Mesodermal cell (in vitro differentiated cells): ENCODE results near the gene ADCY5.

Experiments
- H3K27ac ChIP-seq: 2 replicates; pipeline ENCODE4 v1.7.0; 2013; ENCODE audit warnings: mild to moderate bottlenecking, low read depth, low read length, moderate library complexity; ENCODE audit not compliant: severe bottlenecking
- H3K36me3 ChIP-seq: 2 replicates; pipeline ENCODE4 v1.7.1; 2013; ENCODE audit warnings: mild to moderate bottlenecking, low read length, moderate library complexity; ENCODE audit not compliant: control insufficient read depth, insufficient read depth
- H3K4me1 ChIP-seq: one replicate; pipeline ENCODE4 v1.7.1; 2013; ENCODE audit warnings: mild to moderate bottlenecking, low read length; ENCODE audit not compliant: insufficient read depth, control insufficient read depth, poor library complexity, severe bottlenecking
- H3K4me3 ChIP-seq: 2 replicates; pipeline ENCODE4 v1.7.0; 2013; ENCODE audit warnings: low read length, control low read depth, mild to moderate bottlenecking; ENCODE audit not compliant: insufficient read depth, poor library complexity, severe bottlenecking; ENCODE audit errors: extremely low read depth
- H3K9me3 ChIP-seq: 2 replicates; pipeline ENCODE4 v1.7.1; 2013; ENCODE audit warnings: mild to moderate bottlenecking, low read length, moderate library complexity; ENCODE audit not compliant: control insufficient read depth
- WGBS, 2 experiments: methylation state at CpG; one replicate each; pipeline ENCODE4 v1.1.5; 2013; ENCODE audit warnings: missing lambda C conversion rate in 2 of 2; ENCODE audit not compliant: insufficient coverage in 2 of 2; 5-methylcytosine and 5-hydroxymethylcytosine counted together

ADCY5 gene

GRCh38 chr3:123365450-123366143 is 83.3 kb downstream of the ADCY5 start:
- Histone ChIP-seq H3K4me1 (no peaks in the 10 kb centered on the region), H3K4me3 (no peak overlapping the region), H3K27ac (no peak overlapping the region), H3K36me3 (no peaks in the 10 kb centered on the region), H3K9me3 (peaks cover 10% of the 10 kb centered on the region)
- 46 to 60% methylated on average over 5 of the region's 6 CpGs for WGBS, 2 experiments

- no peak overlapping the region for H3K4me3 ChIP-seq
- no peaks in the 10 kb centered on the region for H3K36me3 ChIP-seq
- H3K4me1 ChIP-seq, result no peaks in the 10 kb centered on the region
- no peaks in the 10 kb centered on the region for H3K9me3 ChIP-seq
- no peak overlapping the region for H3K27ac ChIP-seq
- 39 to 83% methylated on average over 2 to 3 of the region's 4 CpGs for WGBS, 2 experiments
Observed at GRCh38 chr3:123361071-123361470, 87.8 kb downstream of the ADCY5 start.

GRCh38 chr3:123357275-123357674 is 91.6 kb downstream of the ADCY5 start:
- 33 to 67% methylated on average over 1 of the region's 3 CpGs for WGBS, 2 experiments
- Histone ChIP-seq H3K9me3 (no peaks in the 10 kb centered on the region), H3K36me3 (no peaks in the 10 kb centered on the region), H3K4me3 (no peak overlapping the region), H3K27ac (no peak overlapping the region), H3K4me1 (peaks cover 12% of the 10 kb centered on the region)

- Histone ChIP-seq H3K36me3 (no peaks in the 10 kb centered on the region), H3K4me1 (peaks cover 12% of the 10 kb centered on the region), H3K27ac (no peak overlapping the region), H3K9me3 (no peaks in the 10 kb centered on the region), H3K4me3 (no peak overlapping the region)
- 83 to 87% methylated on average over 2 to 3 of the region's 3 CpGs for WGBS, 2 experiments
Observed at GRCh38 chr3:123353850-123354233, 95.0 kb downstream of the ADCY5 start.

- H3K4me1 ChIP-seq, result peaks cover 12% of the 10 kb centered on the region
- no peak overlapping the region for H3K27ac ChIP-seq
- H3K4me3 ChIP-seq, result no peak overlapping the region
- H3K36me3 ChIP-seq, result no peaks in the 10 kb centered on the region
- WGBS, 2 experiments, result 91 to 94% methylated on average over 9 to 10 of the region's 10 CpGs
- H3K9me3 ChIP-seq, result no peaks in the 10 kb centered on the region
Observed at GRCh38 chr3:123353227-123353849, 95.6 kb downstream of the ADCY5 start.

GRCh38 chr3:123352134-123352554 is 96.7 kb downstream of the ADCY5 start:
- WGBS, 2 experiments, result 92 to 93% methylated on average over 14 of the region's 15 CpGs
- H3K4me1 ChIP-seq, result peaks cover 12% of the 10 kb centered on the region
- H3K9me3 ChIP-seq, result no peaks in the 10 kb centered on the region
- H3K36me3 ChIP-seq, result no peaks in the 10 kb centered on the region
- no peak overlapping the region for H3K4me3 ChIP-seq
- no peak overlapping the region for H3K27ac ChIP-seq

GRCh38 chr3:123351501-123351900 is 97.4 kb downstream of the ADCY5 start:
- H3K4me1 ChIP-seq, result peaks cover 12% of the 10 kb centered on the region
- H3K9me3 ChIP-seq, result no peaks in the 10 kb centered on the region
- no peak overlapping the region for H3K4me3 ChIP-seq
- H3K27ac ChIP-seq, result no peak overlapping the region
- 75 to 83% methylated on average over 2 of the region's 4 CpGs for WGBS, 2 experiments
- no peaks in the 10 kb centered on the region for H3K36me3 ChIP-seq

GRCh38 chr3:123350971-123351370 is 97.9 kb downstream of the ADCY5 start:
- Histone ChIP-seq H3K27ac (no peak overlapping the region), H3K4me3 (no peak overlapping the region), H3K9me3 (no peaks in the 10 kb centered on the region), H3K36me3 (no peaks in the 10 kb centered on the region), H3K4me1 (peaks cover 12% of the 10 kb centered on the region)
- 94 to 97% methylated on average over 4 to 5 of the region's 6 CpGs for WGBS, 2 experiments

GRCh38 chr3:123349566-123350435 is 99.1 kb downstream of the ADCY5 start:
- 84 to 92% methylated on average over 10 to 12 of the region's 15 CpGs for WGBS, 2 experiments
- H3K4me1 ChIP-seq, result peaks cover 21% of the 10 kb centered on the region
- no peaks in the 10 kb centered on the region for H3K36me3 ChIP-seq
- no peaks in the 10 kb centered on the region for H3K9me3 ChIP-seq
- no peak overlapping the region for H3K4me3 ChIP-seq
- no peak overlapping the region for H3K27ac ChIP-seq

- Histone ChIP-seq H3K9me3 (no peaks in the 10 kb centered on the region), H3K4me3 (no peak overlapping the region), H3K27ac (no peak overlapping the region), H3K36me3 (no peaks in the 10 kb centered on the region), H3K4me1 (peaks cover 23% of the 10 kb centered on the region)
- 83 to 91% methylated on average over 9 of the region's 9 CpGs for WGBS, 2 experiments
Observed at GRCh38 chr3:123349201-123349535, 99.7 kb downstream of the ADCY5 start.
